C4-2B (cell line): Measurements from ENCODE around the gene PGA5.

Experiments
- CTCF ChIP-seq: fragments of 450-650 bp; conservative IDR thresholded peaks from 2 replicates; pipeline ENCODE4 v1.5.1; 2017; ENCODE audit warnings: mild to moderate bottlenecking
- ZFX ChIP-seq: fragments of 450-650 bp; IDR thresholded peaks from 2 replicates; pipeline ENCODE4 v1.6.1; 2017

- no peak for TF ChIP-seq CTCF
- TF ChIP-seq ZFX: no peak
Measured at GRCh38 chr11:61198948-61199523, 41.9 kb upstream of the PGA5 start.
